Right lobe of liver (tissue), 6 donors: ENCODE data around the gene TVP23C. TPM values are rescaled to one million over a fixed set of nuclear protein-coding genes. Genes with fewer than 3 reads are reported as not detected.
A peak's percentile ranks its signal among the peaks of the same experiment; 100 is the strongest.
"Not testable (repeated sequence)": the region's sequence is repeated elsewhere in the genome, so short reads cannot be mapped to it uniquely, and the experiment has no call there.

Experiments used
- ATAC-seq, 4 donors: fragments of 200-7000 bp; cut with Tn5 transposase; one replicate each; pipeline ENCODE4 v1.9.1; 2020; ENCODE audit warnings: mild to moderate bottlenecking in 4 of 4, moderate library complexity in 4 of 4
- DNase-seq, 3 donors: peaks; one replicate each; pipeline ENCODE4 v3.0.0-alpha.2; 2020
- H3K27ac ChIP-seq, 3 donors: fragments of 200-600 bp; one replicate each; pipeline ENCODE4 v1.8.0; 2022
- H3K27me3 ChIP-seq, 2 donors: fragments of 200-600 bp; one replicate each; pipeline ENCODE4 v1.8.0; 2022
- H3K36me3 ChIP-seq, 4 donors: fragments of 200-600 bp; sonication (generic) in 1 of 4; one replicate each; pipeline versions ENCODE4 v1.5.1 to v1.8.0; 2017 to 2022; ENCODE audit warnings: control low read depth in 1 of 4
- H3K4me1 ChIP-seq, 4 donors: fragments of 200-600 bp; sonication (generic) in 1 of 4; one replicate each; pipeline versions ENCODE4 v1.5.1 to v1.8.0; 2017 to 2022; ENCODE audit warnings: control low read depth in 1 of 4
- H3K4me3 ChIP-seq, 3 donors: fragments of 200-600 bp; one replicate each; pipeline ENCODE4 v1.8.0; 2022
- H3K9me3 ChIP-seq, 4 donors: fragments of 200-600 bp; sonication (generic) in 1 of 4; one replicate each; pipeline versions ENCODE4 v1.5.1 to v1.8.0; 2017 to 2022; ENCODE audit warnings: control low read depth in 1 of 4
- POLR2A ChIP-seq: fragments of 450-650 bp; IDR thresholded peaks from one replicate; pipeline ENCODE4 v1.6.1; 2017; ENCODE audit warnings: antibody characterized with exemption, mild to moderate bottlenecking
- WGBS: methylation state at CpG from one replicate; pipeline ENCODE4 v1.1.6; 2018; ENCODE audit warnings: low coverage, low lambda C conversion rate; ENCODE audit not compliant: insufficient coverage; ENCODE audit errors: missing lambda C conversion rate; 5-methylcytosine and 5-hydroxymethylcytosine counted together
- intact Hi-C, 2 donors: fragments of 100-400 bp; cut with DNase I; formaldehyde crosslinking; loops; one replicate each; pipeline versions ENCODE4 v1.11.2 to v1.14.1; 2022
- total RNA-seq, 6 experiments: library from RNA; depleted of rRNA in 2 of 6; stranded (reverse); fragments of >200 nt in 2 of 6; fragmentation: NEBNext Ultra II Directional in 3 of 6; extraction: Animal tissue kit (Norgen Biotek cat#: 25700) in 3 of 6; gene quantifications; one replicate each; pipeline versions ENCODE4 v1.1.0 to v1.2.4, GENCODE V29; 2016 to 2023
- TF ChIP-seq, protein P1 (sequence below), 4 donors: fragments of 200-600 bp in 3 of 4; fragments of 450-650 bp in 1 of 4; IDR thresholded peaks; one replicate each; pipeline versions ENCODE4 v1.5.1 to v1.8.0; 2016 to 2022; ENCODE audit warnings: antibody characterized with exemption in 4 of 4, mild to moderate bottlenecking in 2 of 4
- donor health status: DM: no; HTN: yes; CAD: no.
- donor health status: DM: no; HTN: no; CAD: no.
- donor health status: DM: no; HTN: no; CAD: no.
- donor health status: DM: no; HTN: yes; CAD: no.
- donor health status: DM: no; HTN: yes; CAD: no.

TVP23C gene
- total RNA-seq, 6 experiments from 2014 or later = 3.5 to 6.5 (median 4.7) TPM

DNA sequence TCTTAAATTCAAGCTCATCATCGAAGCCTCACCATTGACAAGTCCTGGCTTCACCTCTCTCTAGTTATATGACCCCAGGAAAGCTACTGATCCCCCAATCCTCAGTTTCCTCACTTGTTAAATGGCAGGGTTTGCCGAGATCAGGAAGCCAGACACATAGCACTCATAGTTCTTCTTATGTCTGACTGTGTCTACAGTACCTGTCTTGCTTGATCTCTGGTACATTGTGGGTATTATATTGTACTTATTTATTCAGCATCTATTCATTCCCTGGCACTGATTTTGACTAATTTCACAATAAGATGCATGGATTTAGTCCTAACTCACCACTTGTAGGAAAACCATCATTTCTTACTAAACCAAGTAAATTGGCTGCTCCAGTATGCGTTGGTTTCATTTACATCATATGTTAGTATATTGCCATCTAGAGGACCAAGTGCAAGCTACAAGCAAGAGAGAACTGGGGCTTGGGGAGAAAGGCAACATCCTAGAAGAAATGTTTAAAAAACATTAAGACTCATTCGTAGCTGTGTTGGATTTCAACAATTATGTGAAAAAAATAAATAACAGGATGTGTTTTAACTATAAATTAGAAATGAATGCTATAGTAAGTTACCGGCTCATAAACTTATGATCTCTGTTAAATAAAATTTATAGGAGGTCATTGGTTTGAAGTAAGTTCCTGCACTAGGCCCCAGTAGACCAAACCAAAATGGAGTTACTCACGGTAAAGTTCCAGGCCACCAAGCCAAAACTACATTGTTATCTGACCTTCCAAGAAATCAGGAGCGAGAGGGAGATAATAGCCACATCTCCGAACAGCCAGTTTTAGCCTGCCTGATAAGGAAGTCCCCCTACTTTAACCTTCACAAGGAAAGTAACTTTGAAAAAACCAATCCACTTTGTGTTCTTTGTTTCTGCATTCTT, 36.7 kb downstream of the TVP23C start:
- H3K27me3 ChIP-seq, H3K4me3 ChIP-seq, intact Hi-C loops, H3K36me3 ChIP-seq, H3K9me3 ChIP-seq, DNase-seq, H3K4me1 ChIP-seq, H3K27ac ChIP-seq: not testable (repeated sequence)
- TF ChIP-seq, protein P1, sequence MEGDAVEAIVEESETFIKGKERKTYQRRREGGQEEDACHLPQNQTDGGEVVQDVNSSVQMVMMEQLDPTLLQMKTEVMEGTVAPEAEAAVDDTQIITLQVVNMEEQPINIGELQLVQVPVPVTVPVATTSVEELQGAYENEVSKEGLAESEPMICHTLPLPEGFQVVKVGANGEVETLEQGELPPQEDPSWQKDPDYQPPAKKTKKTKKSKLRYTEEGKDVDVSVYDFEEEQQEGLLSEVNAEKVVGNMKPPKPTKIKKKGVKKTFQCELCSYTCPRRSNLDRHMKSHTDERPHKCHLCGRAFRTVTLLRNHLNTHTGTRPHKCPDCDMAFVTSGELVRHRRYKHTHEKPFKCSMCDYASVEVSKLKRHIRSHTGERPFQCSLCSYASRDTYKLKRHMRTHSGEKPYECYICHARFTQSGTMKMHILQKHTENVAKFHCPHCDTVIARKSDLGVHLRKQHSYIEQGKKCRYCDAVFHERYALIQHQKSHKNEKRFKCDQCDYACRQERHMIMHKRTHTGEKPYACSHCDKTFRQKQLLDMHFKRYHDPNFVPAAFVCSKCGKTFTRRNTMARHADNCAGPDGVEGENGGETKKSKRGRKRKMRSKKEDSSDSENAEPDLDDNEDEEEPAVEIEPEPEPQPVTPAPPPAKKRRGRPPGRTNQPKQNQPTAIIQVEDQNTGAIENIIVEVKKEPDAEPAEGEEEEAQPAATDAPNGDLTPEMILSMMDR (IDR thresholded peaks at IDR 0.05) = peak; percentile 48 to 66 (median 58)
- WGBS = 34% methylated on average over 7 of the region's 8 CpGs
- peak; percentile 75 to 87 (median 83) for ATAC-seq

DNA sequence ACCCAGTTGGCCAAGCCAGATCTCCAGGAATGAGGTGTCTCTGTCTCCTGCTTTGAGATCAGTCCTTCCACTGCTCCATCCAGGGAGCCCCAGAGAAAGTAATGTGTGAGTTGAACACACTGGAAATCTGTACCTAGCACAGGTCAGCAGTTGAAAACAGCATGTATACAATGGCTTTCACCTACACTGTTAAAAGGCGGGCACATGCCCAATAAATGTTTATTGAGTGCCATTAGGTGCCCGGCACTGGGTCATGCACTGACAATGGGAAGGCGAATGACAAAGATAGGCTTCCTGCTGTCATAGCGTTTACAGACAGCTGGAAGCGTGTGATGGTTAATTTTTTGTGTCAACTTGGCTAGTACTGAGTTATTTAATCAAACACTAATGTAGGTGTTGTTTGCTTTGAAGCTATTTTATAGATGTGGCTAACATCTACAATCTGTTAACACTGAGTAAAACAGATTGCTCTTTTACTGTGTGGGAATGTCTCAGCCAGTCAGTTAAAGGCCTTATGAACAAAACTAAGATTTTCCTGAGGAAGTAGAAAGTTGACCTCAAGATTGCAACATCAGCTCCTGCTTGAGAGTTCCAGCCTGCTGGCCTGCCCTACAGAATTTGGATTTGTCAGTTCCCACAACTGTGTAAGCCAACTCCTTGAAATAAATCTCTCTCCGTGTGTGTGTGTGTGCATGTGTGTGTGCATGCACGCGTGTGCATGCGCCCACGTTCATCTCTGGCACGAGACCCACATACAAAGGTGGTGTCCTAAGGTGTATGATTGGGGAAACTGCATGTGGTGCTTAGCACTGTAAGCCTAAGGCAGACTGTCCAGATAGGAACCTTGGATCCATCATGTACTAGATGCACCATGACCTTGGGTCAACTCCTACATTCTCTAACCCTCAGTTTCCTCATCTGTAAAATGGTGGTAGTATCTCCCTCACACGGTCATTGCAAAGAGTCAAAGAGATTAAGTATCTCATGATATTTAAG, 38.0 kb downstream of the TVP23C start:
- ATAC-seq = peak; percentile 42 to 78 (median 72)
- 38% methylated on average over 7 of the region's 12 CpGs for WGBS
- H3K4me1 ChIP-seq, H3K27me3 ChIP-seq, intact Hi-C loops, H3K27ac ChIP-seq, H3K36me3 ChIP-seq, H3K4me3 ChIP-seq, DNase-seq, H3K9me3 ChIP-seq: not testable (repeated sequence)

DNA sequence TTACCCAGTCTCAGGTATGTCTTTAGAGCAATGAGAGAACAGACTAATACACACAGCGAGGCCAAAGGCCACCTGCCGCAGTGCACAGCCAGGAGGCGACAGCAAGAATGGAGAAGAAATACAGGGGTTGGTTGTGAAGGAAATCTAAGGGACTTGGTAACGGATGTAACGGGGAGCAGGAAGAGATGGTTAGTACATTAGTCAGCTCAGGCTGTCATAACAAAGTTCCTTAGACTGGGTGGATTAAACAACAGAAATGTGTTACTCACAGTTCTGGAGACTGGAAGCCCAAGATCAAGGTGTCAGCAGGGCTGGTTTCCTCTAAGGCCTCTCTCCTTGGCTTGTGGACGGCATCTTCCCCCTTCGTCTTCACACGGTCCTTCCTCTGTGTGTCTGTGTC, 47.1 kb downstream of the TVP23C start:
- ATAC-seq = no peak
- TF ChIP-seq, protein P1 (IDR thresholded peaks at IDR 0.05) = no peak
- TF ChIP-seq POLR2A = no peak
- H3K9me3 ChIP-seq = no peaks in the 10 kb centered on the region
- no peaks in the 10 kb centered on the region for H3K27me3 ChIP-seq
- no peak overlapping the region for H3K27ac ChIP-seq
- intact Hi-C loops = no loop called here
- H3K36me3 ChIP-seq = peaks cover 0 to 5% (median 0%) of the 10 kb centered on the region in 4 donors
- WGBS = 100% methylated on average over 8 of the region's 8 CpGs
- DNase-seq = no peak
- no peaks in the 10 kb centered on the region for H3K4me1 ChIP-seq
- H3K4me3 ChIP-seq = no peak overlapping the region

DNA sequence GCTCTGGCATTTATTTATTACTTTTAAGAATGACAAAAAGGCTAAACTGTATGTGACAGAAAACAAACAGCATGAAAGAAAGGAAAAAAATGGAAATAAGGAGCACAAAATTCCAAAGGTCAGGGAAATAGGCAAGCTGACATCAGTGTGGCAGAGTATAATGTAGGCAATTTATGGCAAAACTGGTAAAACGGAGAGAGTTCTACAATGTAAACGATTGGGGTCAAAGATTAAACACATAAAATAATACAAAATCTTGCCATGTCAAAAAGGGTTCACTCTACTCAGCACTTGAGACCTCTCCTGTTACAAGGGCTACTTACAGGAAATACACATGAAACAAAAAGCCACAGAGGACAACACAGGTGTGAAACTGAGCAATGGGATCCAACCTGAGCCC, 48.8 kb downstream of the TVP23C start:
- no peak for TF ChIP-seq POLR2A
- TF ChIP-seq, protein P1 (IDR thresholded peaks at IDR 0.05) = no peak
- Histone ChIP-seq H3K36me3 (peaks cover 0 to 5% (median 0%) of the 10 kb centered on the region in 4 donors), H3K4me1 (no peaks in the 10 kb centered on the region), H3K9me3 (no peaks in the 10 kb centered on the region), H3K4me3 (no peak overlapping the region), H3K27me3 (no peaks in the 10 kb centered on the region), H3K27ac (no peak overlapping the region)
- DNase-seq = no peak
- 19% methylated on average over 2 of the region's 2 CpGs for WGBS
- intact Hi-C loops = no loop called here
- no peak for ATAC-seq
